ENCODE measurements around the gene FGF18. TPM values are rescaled to one million over a fixed set of nuclear protein-coding genes. Genes with fewer than 3 reads are reported as not detected.
A peak's percentile ranks its signal among the peaks of the same experiment; 100 is the strongest.

Gene FGF18
- total RNA-seq, 1 donor from 2014 or later: 2.6 TPM

DNA sequence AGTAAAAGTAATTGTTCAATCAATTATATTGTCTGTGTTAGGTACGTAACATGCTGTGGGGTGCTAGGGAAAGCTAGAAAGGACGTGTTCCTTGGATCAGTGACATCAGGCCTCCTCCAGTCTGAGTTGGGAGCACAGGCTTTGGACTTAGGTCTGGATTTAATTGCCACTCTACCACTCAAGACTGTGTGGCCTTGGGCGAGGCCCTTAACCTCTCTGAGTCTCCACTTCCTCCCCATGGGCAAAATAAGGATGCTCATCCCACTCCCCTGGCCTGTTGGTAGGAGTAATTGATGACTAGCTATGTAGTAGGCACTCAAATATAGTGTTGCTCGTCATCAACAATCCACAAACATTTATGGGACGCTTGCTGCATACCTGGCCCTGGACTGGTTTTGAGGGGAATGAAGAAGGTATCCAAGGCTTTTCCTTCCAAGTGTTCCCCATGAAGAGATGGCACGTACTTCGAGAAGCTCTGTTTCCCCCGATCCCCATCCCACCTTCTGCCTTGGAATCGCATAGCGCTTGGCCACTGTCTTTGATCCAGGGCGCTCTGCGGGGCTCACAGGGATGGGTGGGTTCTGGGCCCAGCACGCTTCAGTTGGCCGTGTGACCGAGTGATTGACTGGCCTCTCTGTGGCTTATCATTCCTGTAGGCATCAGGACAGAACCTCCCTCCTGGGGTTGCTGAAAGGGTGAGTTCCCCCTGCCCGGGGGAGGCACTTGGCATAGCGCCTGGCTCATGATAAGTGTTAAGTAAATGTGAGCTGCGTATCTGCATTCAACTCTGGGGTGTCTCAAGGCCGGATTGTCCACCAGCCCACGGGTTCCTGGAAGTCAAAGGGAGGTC lies 8.1 kb downstream of the FGF18 start:
- Mint-ChIP-seq H3K36me3 (ENCODE audit: insufficient read depth) (no peaks in the 10 kb centered on the region), H3K4me3 (ENCODE audit: low read depth) (no peak overlapping the region), H3K27me3 (peaks cover 11% of the 10 kb centered on the region), H3K4me1 (ENCODE audit: low read depth) (peaks cover 12% of the 10 kb centered on the region), H3K9me3 (ENCODE audit: low read depth) (no peaks in the 10 kb centered on the region), H3K27ac (no peak overlapping the region)
- TF ChIP-seq, protein P1, sequence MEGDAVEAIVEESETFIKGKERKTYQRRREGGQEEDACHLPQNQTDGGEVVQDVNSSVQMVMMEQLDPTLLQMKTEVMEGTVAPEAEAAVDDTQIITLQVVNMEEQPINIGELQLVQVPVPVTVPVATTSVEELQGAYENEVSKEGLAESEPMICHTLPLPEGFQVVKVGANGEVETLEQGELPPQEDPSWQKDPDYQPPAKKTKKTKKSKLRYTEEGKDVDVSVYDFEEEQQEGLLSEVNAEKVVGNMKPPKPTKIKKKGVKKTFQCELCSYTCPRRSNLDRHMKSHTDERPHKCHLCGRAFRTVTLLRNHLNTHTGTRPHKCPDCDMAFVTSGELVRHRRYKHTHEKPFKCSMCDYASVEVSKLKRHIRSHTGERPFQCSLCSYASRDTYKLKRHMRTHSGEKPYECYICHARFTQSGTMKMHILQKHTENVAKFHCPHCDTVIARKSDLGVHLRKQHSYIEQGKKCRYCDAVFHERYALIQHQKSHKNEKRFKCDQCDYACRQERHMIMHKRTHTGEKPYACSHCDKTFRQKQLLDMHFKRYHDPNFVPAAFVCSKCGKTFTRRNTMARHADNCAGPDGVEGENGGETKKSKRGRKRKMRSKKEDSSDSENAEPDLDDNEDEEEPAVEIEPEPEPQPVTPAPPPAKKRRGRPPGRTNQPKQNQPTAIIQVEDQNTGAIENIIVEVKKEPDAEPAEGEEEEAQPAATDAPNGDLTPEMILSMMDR (IDR thresholded peaks at IDR 0.05; ENCODE audit: unreplicated experiment): no peak
- no peak for DNase-seq (ENCODE audit: low spot score, unreplicated experiment)

DNA sequence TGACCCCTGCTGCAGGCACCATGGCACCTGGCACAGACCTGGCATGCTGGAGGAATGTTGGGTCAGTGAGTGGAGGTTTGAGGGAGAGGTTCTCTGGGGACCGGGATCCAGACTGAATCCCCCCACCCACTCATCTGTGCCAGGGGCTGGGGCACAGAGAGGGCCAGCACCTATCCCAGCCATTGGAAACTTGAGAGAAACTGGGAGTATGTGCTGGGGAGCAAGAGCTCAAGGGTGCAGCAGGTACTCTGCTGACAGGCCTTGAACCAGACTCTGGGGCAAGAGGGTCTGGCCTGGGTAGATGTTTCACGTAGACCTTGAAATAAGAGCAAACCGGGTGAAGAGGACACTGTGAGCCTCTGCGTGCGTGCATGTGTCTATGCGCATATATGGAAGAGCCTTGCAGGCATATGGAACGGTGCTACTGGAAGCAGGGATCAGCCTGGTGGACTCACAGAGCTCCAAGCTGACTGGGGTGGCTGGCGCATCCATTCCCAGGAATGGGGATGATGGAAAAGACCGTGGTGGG lies 8.8 kb downstream of the FGF18 start:
- H3K27ac Mint-ChIP-seq: no peak overlapping the region

DNA sequence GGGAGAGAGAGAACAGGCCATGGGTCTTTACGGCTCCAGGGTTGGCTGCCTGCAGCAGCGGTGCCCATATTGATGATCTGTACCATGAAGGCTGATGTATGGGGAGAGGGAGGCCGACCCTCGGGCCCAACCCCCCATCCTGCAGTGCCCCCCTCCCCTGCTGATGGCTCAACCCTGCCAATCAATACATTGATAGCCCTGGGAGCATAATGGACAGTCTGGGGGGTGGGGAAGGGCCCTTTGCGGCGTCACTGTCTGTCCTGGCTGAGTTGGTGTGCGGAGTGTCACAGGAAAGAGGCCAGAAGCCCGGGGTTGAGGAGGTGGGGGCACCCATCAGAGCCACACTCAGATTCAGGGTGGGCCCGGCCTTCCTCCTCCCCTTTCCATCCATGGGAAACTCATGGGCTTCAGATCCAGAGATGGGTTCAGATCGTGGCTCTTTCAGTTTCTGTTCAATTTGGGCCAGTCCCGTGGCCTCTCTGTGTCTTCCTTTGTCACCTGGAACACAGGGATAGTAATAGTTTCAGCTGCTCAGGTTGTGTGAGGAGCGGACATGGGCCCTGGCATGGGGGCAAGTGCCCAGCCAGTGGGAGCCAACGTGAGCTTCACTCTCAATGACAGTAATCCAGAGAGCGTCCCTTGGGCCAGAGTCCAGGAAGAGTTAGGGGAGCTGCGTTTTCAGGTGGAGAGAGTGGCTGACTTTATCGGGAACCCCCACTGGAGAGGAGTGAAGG lies 9.5 kb downstream of the FGF18 start:
- no peak for DNase-seq (ENCODE audit: low spot score, unreplicated experiment)
- TF ChIP-seq, protein P1 (IDR thresholded peaks at IDR 0.05; ENCODE audit: unreplicated experiment): no peak
- Mint-ChIP-seq H3K36me3 (ENCODE audit: insufficient read depth) (no peaks in the 10 kb centered on the region), H3K9me3 (ENCODE audit: low read depth) (no peaks in the 10 kb centered on the region), H3K27ac (peak overlapping the region; percentile 50), H3K4me1 (ENCODE audit: low read depth) (peaks cover 22% of the 10 kb centered on the region), H3K4me3 (ENCODE audit: low read depth) (no peak overlapping the region), H3K27me3 (peaks cover 5% of the 10 kb centered on the region)

More for the DNA sequence above, 8.8 kb downstream of the FGF18 start:
- no peaks in the 10 kb centered on the region for H3K36me3 Mint-ChIP-seq (ENCODE audit: insufficient read depth)
- no peaks in the 10 kb centered on the region for H3K9me3 Mint-ChIP-seq (ENCODE audit: low read depth)
- H3K27me3 Mint-ChIP-seq: peaks cover 5% of the 10 kb centered on the region
- DNase-seq (ENCODE audit: low spot score, unreplicated experiment): no peak
- H3K4me1 Mint-ChIP-seq (ENCODE audit: low read depth): peaks cover 18% of the 10 kb centered on the region
- no peak overlapping the region for H3K4me3 Mint-ChIP-seq (ENCODE audit: low read depth)
- TF ChIP-seq, protein P1 (IDR thresholded peaks at IDR 0.05; ENCODE audit: unreplicated experiment): no peak

DNA sequence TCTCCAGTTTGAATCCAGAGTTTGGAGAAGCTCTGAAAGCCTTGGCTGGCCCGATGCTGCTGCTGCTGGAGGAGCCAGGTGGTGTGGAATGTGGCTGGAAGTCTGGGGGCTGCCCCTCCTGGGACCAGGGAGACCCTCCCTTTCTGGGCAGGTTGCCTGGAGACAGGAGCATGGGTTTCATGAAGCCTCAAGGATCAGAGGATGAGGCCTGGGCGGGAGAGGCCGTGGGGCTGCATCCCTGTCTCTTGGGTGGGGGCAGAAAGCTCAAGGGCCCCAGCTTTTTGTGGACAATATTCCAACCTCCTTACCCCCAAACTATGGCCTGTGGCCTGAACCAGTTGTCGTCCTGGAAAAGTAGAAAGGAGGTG lies 10.1 kb downstream of the FGF18 start:
- H3K27ac Mint-ChIP-seq: peak overlapping the region; percentile 50
- no peaks in the 10 kb centered on the region for H3K36me3 Mint-ChIP-seq (ENCODE audit: insufficient read depth)
- peaks cover 21% of the 10 kb centered on the region for H3K4me1 Mint-ChIP-seq (ENCODE audit: low read depth)
- H3K4me3 Mint-ChIP-seq (ENCODE audit: low read depth): no peak overlapping the region
- peaks cover 5% of the 10 kb centered on the region for H3K27me3 Mint-ChIP-seq
- no peak for DNase-seq (ENCODE audit: low spot score, unreplicated experiment)
- no peaks in the 10 kb centered on the region for H3K9me3 Mint-ChIP-seq (ENCODE audit: low read depth)
- TF ChIP-seq, protein P1 (IDR thresholded peaks at IDR 0.05; ENCODE audit: unreplicated experiment): no peak

DNA sequence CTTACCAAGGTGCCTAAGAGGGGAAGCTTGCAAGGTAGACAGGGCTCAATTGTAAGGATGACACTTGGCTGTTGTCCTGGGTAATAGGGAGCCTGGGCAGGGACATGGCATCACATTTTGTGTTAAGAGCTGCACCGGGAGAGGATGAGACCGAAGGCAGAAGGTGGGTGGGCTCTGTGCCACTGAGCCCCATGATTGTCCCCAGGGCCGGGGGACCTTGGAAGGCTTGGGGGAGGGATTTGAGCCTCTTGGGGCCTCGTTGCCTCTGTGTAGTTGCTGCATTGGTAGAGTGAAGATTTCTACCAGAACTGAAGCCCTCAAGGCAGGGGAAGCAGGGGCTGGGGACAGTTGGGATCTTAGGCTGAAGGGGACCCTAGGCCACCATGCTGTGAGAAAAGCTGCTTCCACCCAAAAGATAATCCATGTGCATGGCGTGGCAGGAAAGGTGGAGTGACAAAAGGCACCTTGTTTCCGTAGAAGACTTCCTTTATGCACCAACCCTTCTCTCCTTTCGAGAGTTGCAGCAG lies 11.9 kb downstream of the FGF18 start:
- TF ChIP-seq, protein P1 (IDR thresholded peaks at IDR 0.05; ENCODE audit: unreplicated experiment): no peak
- Mint-ChIP-seq H3K27me3 (peaks cover 5% of the 10 kb centered on the region), H3K4me3 (ENCODE audit: low read depth) (no peak overlapping the region), H3K27ac (no peak overlapping the region), H3K4me1 (ENCODE audit: low read depth) (peaks cover 24% of the 10 kb centered on the region), H3K36me3 (ENCODE audit: insufficient read depth) (no peaks in the 10 kb centered on the region), H3K9me3 (ENCODE audit: low read depth) (no peaks in the 10 kb centered on the region)
- no peak for DNase-seq (ENCODE audit: low spot score, unreplicated experiment)

Measured in progenitor cell of endocrine pancreas (in vitro differentiated cells).